SK-N-SH (cell line): ENCODE data around the gene RAPGEF2. TPM values are rescaled to one million over a fixed set of nuclear protein-coding genes. Genes with fewer than 3 reads are reported as not detected.

ENCODE experiments used
- CTCF ChIA-PET: fragments of 300-600, 350-600 bp; formaldehyde crosslinking; extraction: SDS; loops from one replicate; lab custom pipeline; 2021; lab: Yijun Ruan, JAX
- POLR2A ChIA-PET: fragments of 350-600 bp; sonication (Branson Sonifier 250); formaldehyde crosslinking; extraction: SDS; loops from one replicate; lab custom pipeline; 2020; ENCODE audit warnings: antibody characterized with exemption, inconsistent platforms; lab: Yijun Ruan, JAX
- DNase-seq: peaks from one replicate; pipeline ENCODE4 v3.0.0; 2012
- H2AFZ ChIP-seq: fragments of 200-600 bp; sonication (generic); 2 replicates; pipeline ENCODE4 v1.8.1; 2016; ENCODE audit warnings: antibody characterized with exemption, mild to moderate bottlenecking, low read depth
- H3F3A ChIP-seq: fragments of 200-600 bp; sonication (generic); replicated peaks from 2 replicates; pipeline ENCODE3; 2016; ENCODE audit warnings: antibody characterized with exemption, mild to moderate bottlenecking; ENCODE audit not compliant: insufficient read depth
- H3K27ac ChIP-seq, 2 experiments: fragments of 200-500 bp in 1 of 2; fragments of 200-600 bp in 1 of 2; sonication (Bioruptor generic) in 1 of 2; sonication (generic), shearing (Covaris generic) in 1 of 2; 2 replicates each; pipeline versions ENCODE4 v1.5.1 to v1.6.1; 2014 to 2016; ENCODE audit warnings: low read depth in 2 of 2, inconsistent platforms in 1 of 2, low read length in 1 of 2, mild to moderate bottlenecking in 1 of 2, mixed read lengths in 1 of 2
- H3K27me3 ChIP-seq: fragments of 200-600 bp; sonication (generic), shearing (Covaris generic); 2 replicates; pipeline ENCODE4 v1.6.1; 2016; ENCODE audit warnings: mixed run types; ENCODE audit not compliant: insufficient read depth
- H3K36me3 ChIP-seq, 2 experiments: fragments of 200-500 bp in 1 of 2; fragments of 200-600 bp in 1 of 2; sonication (Bioruptor generic) in 1 of 2; sonication (generic) in 1 of 2; replicated peaks in 1 of 2; 2 replicates each; pipeline versions ENCODE3 to v1.5.1; 2014 to 2016; ENCODE audit warnings: low read length in 1 of 2, mild to moderate bottlenecking in 1 of 2; ENCODE audit not compliant: insufficient read depth in 2 of 2, control insufficient read depth in 1 of 2
- H3K4me1 ChIP-seq, 2 experiments: fragments of 200-500 bp in 1 of 2; fragments of 200-600 bp in 1 of 2; sonication (Bioruptor generic) in 1 of 2; sonication (generic), shearing (Covaris generic) in 1 of 2; 2 replicates each; pipeline versions ENCODE4 v1.5.1 to v1.6.1; 2014 to 2016; ENCODE audit warnings: low read depth in 1 of 2, low read length in 1 of 2, mixed run types in 1 of 2; ENCODE audit not compliant: insufficient read depth in 2 of 2, control insufficient read depth in 1 of 2
- H3K4me2 ChIP-seq: fragments of 200-600 bp; sonication (generic), shearing (Covaris generic); 2 replicates; pipeline ENCODE4 v1.6.1; 2017; ENCODE audit warnings: mixed run types
- H3K4me3 ChIP-seq, 2 experiments: fragments of 200-500 bp in 1 of 2; fragments of 200-600 bp in 1 of 2; sonication (Bioruptor generic) in 1 of 2; sonication (generic), shearing (Covaris generic) in 1 of 2; 2 replicates each; pipeline versions ENCODE4 v1.5.1 to v1.8.1; 2014 to 2016; ENCODE audit warnings: low read depth in 2 of 2, inconsistent platforms in 1 of 2, low read length in 1 of 2, mild to moderate bottlenecking in 1 of 2, mixed read lengths in 1 of 2, moderate library complexity in 1 of 2
- H3K79me2 ChIP-seq: fragments of 200-600 bp; sonication (generic); 2 replicates; pipeline ENCODE4 v1.8.1; 2017; ENCODE audit warnings: mild to moderate bottlenecking; ENCODE audit not compliant: insufficient read depth
- H3K9ac ChIP-seq: fragments of 200-600 bp; sonication (generic); 2 replicates; pipeline ENCODE4 v1.6.1; 2017; ENCODE audit warnings: mixed run types
- H3K9me2 ChIP-seq: fragments of 200-600 bp; sonication (generic); 2 replicates; pipeline ENCODE4 v1.6.1; 2017; ENCODE audit warnings: mixed run types
- H3K9me3 ChIP-seq: fragments of 200-600 bp; sonication (generic); 2 replicates; pipeline ENCODE4 v1.6.1; 2017; ENCODE audit warnings: mixed run types, mild to moderate bottlenecking, moderate library complexity
- H4K20me1 ChIP-seq: fragments of 200-600 bp; sonication (generic); 2 replicates; pipeline ENCODE4 v1.6.1; 2017; ENCODE audit warnings: mild to moderate bottlenecking, mixed run types; ENCODE audit not compliant: insufficient read depth
- CHD2 ChIP-seq: fragments of 150-350 bp; IDR thresholded peaks from 2 replicates; pipeline ENCODE4 v1.6.1; 2018; ENCODE audit warnings: low read length; ENCODE audit not compliant: partially characterized antibody
- FOSL2 ChIP-seq: IDR thresholded peaks from 2 replicates; pipeline ENCODE4 v1.4.0; 2012; ENCODE audit warnings: low read depth, mild to moderate bottlenecking, moderate library complexity, borderline replicate concordance
- FOXM1 ChIP-seq: IDR thresholded peaks from 2 replicates; pipeline ENCODE4 v1.4.0; 2012; ENCODE audit warnings: low read depth, mild to moderate bottlenecking
- GABPA ChIP-seq: IDR thresholded peaks from 2 replicates; pipeline ENCODE4 v1.4.0; 2012; ENCODE audit warnings: low read depth, mild to moderate bottlenecking
- JUND ChIP-seq: IDR thresholded peaks from 2 replicates; pipeline ENCODE4 v1.4.0; 2012
- MXI1 ChIP-seq: IDR thresholded peaks from 2 replicates; pipeline ENCODE4 v1.6.1; 2012; ENCODE audit warnings: mild to moderate bottlenecking, low read depth, low read length, improper control_type of control experiment
- NFIC ChIP-seq: IDR thresholded peaks from 2 replicates; pipeline ENCODE4 v1.4.0; 2012; ENCODE audit warnings: borderline replicate concordance
- RAD21 ChIP-seq: IDR thresholded peaks from 2 replicates; pipeline ENCODE4 v1.6.1; 2012; ENCODE audit warnings: mild to moderate bottlenecking, low read length
- RXRA ChIP-seq: IDR thresholded peaks from 2 replicates; pipeline ENCODE4 v1.4.0; 2012; ENCODE audit warnings: low read depth, mild to moderate bottlenecking, borderline replicate concordance
- SIN3A ChIP-seq: IDR thresholded peaks from 2 replicates; pipeline ENCODE4 v1.6.1; 2012; ENCODE audit warnings: low read depth, mild to moderate bottlenecking, low read length, moderate library complexity, borderline replicate concordance
- TAF1 ChIP-seq: IDR thresholded peaks from 2 replicates; pipeline ENCODE4 v1.6.1; 2012; ENCODE audit warnings: low read depth, mild to moderate bottlenecking, low read length, moderate library complexity, borderline replicate concordance
- USF2 ChIP-seq: fragments of 150-350 bp; IDR thresholded peaks from 2 replicates; pipeline ENCODE4 v1.6.1; 2017; ENCODE audit warnings: antibody characterized with exemption, low read length, low read depth, borderline replicate concordance
- WGBS: methylation state at CpG from one replicate; pipeline ENCODE4 v1.1.6; 2017; ENCODE audit warnings: low lambda C conversion rate; 5-methylcytosine and 5-hydroxymethylcytosine counted together
- polyA plus RNA-seq, 3 experiments: library from polyadenylated mRNA; depleted of rRNA; stranded (reverse); fragments of >200 nt; gene quantifications; 2 replicates each; pipeline ENCODE4 v1.2.3, GENCODE V29; 2012
- TF ChIP-seq, protein P1 (sequence below): fragments of 200-600 bp; sonication (generic); IDR thresholded peaks from 2 replicates; pipeline ENCODE4 v1.6.1; 2017; ENCODE audit warnings: antibody characterized with exemption, mild to moderate bottlenecking, moderate library complexity
- TF ChIP-seq, protein P2 (sequence below): IDR thresholded peaks from 2 replicates; pipeline ENCODE4 v1.4.0; 2012; ENCODE audit warnings: low read depth, borderline replicate concordance

Gene RAPGEF2
- polyA plus RNA-seq, 1 of the 3 experiments (the other 2 are of a cell fraction) = 19.2 TPM

DNA sequence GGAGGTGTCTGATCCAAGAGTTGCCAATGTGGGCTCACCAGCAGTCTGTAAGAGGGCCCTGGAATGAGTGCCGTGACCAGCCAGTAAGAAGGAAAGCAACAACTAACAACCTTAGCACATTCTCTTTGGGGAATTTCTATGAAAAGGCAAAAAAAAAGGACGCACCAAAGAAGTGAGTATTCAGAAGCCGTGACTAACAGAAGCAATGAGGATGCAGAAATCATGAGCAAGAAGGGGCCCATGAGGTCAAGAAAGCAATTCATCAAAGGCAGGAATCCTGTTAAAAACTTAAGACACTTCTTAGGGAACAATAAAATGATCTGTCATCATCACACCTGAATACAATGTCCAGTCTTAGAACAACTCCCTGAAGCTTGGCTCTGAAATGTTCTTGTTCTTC, 260.5 kb downstream of the RAPGEF2 start (continued):
- TF ChIP-seq USF2 (no peak), RXRA (no peak), CHD2 (no peak), NFIC (no peak), RAD21 (no peak), MXI1 (no peak), GABPA (no peak), FOXM1 (no peak), FOSL2 (no peak), JUND (no peak), TAF1 (no peak)
- TF ChIP-seq, protein P1, sequence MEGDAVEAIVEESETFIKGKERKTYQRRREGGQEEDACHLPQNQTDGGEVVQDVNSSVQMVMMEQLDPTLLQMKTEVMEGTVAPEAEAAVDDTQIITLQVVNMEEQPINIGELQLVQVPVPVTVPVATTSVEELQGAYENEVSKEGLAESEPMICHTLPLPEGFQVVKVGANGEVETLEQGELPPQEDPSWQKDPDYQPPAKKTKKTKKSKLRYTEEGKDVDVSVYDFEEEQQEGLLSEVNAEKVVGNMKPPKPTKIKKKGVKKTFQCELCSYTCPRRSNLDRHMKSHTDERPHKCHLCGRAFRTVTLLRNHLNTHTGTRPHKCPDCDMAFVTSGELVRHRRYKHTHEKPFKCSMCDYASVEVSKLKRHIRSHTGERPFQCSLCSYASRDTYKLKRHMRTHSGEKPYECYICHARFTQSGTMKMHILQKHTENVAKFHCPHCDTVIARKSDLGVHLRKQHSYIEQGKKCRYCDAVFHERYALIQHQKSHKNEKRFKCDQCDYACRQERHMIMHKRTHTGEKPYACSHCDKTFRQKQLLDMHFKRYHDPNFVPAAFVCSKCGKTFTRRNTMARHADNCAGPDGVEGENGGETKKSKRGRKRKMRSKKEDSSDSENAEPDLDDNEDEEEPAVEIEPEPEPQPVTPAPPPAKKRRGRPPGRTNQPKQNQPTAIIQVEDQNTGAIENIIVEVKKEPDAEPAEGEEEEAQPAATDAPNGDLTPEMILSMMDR = no peak

DNA sequence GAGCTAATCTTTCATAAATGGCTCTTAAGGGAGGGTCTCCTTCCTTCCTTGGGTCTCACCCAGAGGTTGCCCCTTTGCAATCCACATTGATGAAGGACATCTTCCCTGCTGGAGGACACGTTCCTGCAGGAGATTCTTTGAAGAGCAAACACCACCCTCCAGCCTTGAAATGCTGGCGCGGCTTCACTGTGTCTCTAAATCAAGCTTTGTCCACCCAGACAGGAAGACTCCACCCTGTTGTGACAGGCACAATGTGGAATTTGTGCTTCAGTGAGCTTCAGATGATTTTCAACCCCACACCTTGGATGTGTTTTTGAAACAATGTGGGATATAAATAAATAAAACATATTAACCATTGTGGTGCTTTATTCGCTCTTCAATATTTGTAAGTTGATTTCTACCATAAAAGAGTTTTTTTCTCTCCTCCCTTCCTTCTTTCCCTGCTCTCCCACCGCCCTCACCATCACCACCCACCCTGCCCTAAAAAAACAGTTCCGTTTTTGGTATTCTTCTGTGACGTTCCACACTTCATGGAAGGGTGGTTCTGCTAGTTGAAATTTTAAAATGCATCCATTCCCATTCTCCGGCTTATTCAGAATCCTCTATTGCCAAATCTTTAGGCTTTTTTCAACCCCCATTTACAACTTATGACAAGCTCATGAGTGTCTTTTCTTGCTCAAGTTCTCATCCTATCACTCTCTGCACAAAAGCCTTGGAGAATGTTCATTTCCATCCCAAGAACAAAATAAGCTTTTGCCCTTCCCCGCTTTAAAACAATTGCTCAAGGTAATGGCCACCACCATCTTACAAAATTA, 264.3 kb downstream of the RAPGEF2 start:
- no peak overlapping the region for H3K27ac ChIP-seq
- H3K9ac ChIP-seq = no peak overlapping the region
- H4K20me1 ChIP-seq = no peaks in the 10 kb centered on the region
- no peaks in the 10 kb centered on the region for H3K9me3 ChIP-seq
- no peaks in the 10 kb centered on the region for H3K27me3 ChIP-seq
- no peaks in the 10 kb centered on the region for H3K9me2 ChIP-seq
- TF ChIP-seq RAD21 (no peak), GABPA (no peak), TAF1 (no peak), SIN3A (no peak)
- TF ChIP-seq, protein P2, sequence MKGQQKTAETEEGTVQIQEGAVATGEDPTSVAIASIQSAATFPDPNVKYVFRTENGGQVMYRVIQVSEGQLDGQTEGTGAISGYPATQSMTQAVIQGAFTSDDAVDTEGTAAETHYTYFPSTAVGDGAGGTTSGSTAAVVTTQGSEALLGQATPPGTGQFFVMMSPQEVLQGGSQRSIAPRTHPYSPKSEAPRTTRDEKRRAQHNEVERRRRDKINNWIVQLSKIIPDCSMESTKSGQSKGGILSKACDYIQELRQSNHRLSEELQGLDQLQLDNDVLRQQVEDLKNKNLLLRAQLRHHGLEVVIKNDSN = no peak
- WGBS = 86% methylated on average over 9 of the region's 9 CpGs
- POLR2A ChIA-PET = interaction anchor here (0.7 kb wide), 1 partner anchor 28 kb away, joined by 3 read pairs; no protein-coding TSS in a partner anchor
- H3K79me2 ChIP-seq = no peaks in the 10 kb centered on the region
- peaks cover 0 to 18% of the 10 kb centered on the region in 2 experiments for H3K36me3 ChIP-seq
- H3K4me1 ChIP-seq = no peaks in the 10 kb centered on the region; a peak in 1 of 4 replicates
- H3K4me2 ChIP-seq = no peak overlapping the region
- H3K4me3 ChIP-seq = no peak overlapping the region
- H3F3A ChIP-seq = no peaks in the 10 kb centered on the region
- no peak overlapping the region for H2AFZ ChIP-seq
- DNase-seq = no peak
- CTCF ChIA-PET = no interaction called here
